Right atrium auricular region (tissue), 2 donors: Measurements from ENCODE around the gene DNAAF1. TPM values are rescaled to one million over a fixed set of nuclear protein-coding genes. Genes with fewer than 3 reads are reported as not detected.

ENCODE experiments used
- DNase-seq: peaks from one replicate; pipeline ENCODE4 v3.0.0-alpha.2; 2019; ENCODE audit warnings: low spot score
- H3K27ac ChIP-seq, 2 donors: fragments of 200-600 bp; sonication (generic); 1 replicate in 1 of 2; 2 replicates in 1 of 2; pipeline ENCODE4 v1.5.1; 2016 to 2019
- H3K27me3 ChIP-seq, 2 donors: fragments of 200-600 bp; sonication (generic); one replicate each; pipeline versions ENCODE4 v1.5.1 to v1.6.0; 2017 to 2019
- H3K36me3 ChIP-seq: fragments of 200-600 bp; sonication (generic); one replicate; pipeline ENCODE4 v1.5.1; 2016
- H3K4me1 ChIP-seq, 2 donors: fragments of 200-600 bp; sonication (generic); one replicate each; pipeline versions ENCODE4 v1.5.1 to v1.6.0; 2017 to 2019
- H3K4me3 ChIP-seq, 2 donors: fragments of 200-600 bp; sonication (generic); 1 replicate in 1 of 2; 2 replicates in 1 of 2; pipeline ENCODE4 v1.5.1; 2017 to 2019; ENCODE audit warnings: mild to moderate bottlenecking in 1 of 2, moderate library complexity in 1 of 2
- H3K9me3 ChIP-seq, 2 donors: fragments of 200-600 bp; sonication (generic); one replicate each; pipeline ENCODE4 v1.5.1; 2019
- CTCF ChIP-seq, 2 donors: fragments of 200-600 bp; sonication (generic); IDR thresholded peaks; one replicate each; pipeline ENCODE4 v1.5.1; 2019; ENCODE audit warnings: antibody characterized with exemption in 2 of 2
- total RNA-seq, 2 donors: library from RNA; depleted of rRNA; stranded (reverse); fragments of >200 nt; gene quantifications; one replicate each; pipeline ENCODE4 v1.1.0, GENCODE V29; 2016

The DNAAF1 gene
- total RNA-seq = 1 to 10 TPM in 1 of 2 donors, not detected in 1; 1.8 TPM

- Histone ChIP-seq H3K4me3 (peak within 1 kb of the TSS; percentile 99), H3K36me3 (no peaks in the 10 kb centered on the region), H3K27ac (peak within 1 kb of the TSS; percentile 80 to 94), H3K4me1 (peaks cover 0 to 18% of the 10 kb centered on the region in 2 donors), H3K27me3 (no peaks in the 10 kb centered on the region), H3K9me3 (no peaks in the 10 kb centered on the region)
- no peak for TF ChIP-seq CTCF (IDR thresholded peaks at IDR 0.05)
- DNase-seq = peak; percentile 90
Observed at GRCh38 chr16:84144859-84145639, at the start of gene DNAAF1, which contains the start of gene HSDL1. Gene DNAAF1, plus strand, starts transcription at chr16:84145308. Its CDS starts 133 bp downstream, at chr16:84145441. Gene HSDL1, minus strand, starts transcription at chr16:84145177. Its CDS starts 13,856 bp downstream, at chr16:84131321.

GRCh38 chr16:84095466-84095865 lies 49.6 kb upstream of the DNAAF1 start:
- H3K4me3 ChIP-seq = no peak overlapping the region
- no peak for DNase-seq
- no peak for TF ChIP-seq CTCF (IDR thresholded peaks at IDR 0.05)

GRCh38 chr16:84096447-84097005 lies 48.6 kb upstream of the DNAAF1 start:
- Histone ChIP-seq H3K9me3 (no peaks in the 10 kb centered on the region), H3K27ac (no peak overlapping the region), H3K36me3 (peaks cover 70% of the 10 kb centered on the region), H3K4me3 (no peak overlapping the region), H3K4me1 (peaks cover 0 to 5% of the 10 kb centered on the region in 2 donors), H3K27me3 (no peaks in the 10 kb centered on the region)
- DNase-seq = no peak
- no peak for TF ChIP-seq CTCF (IDR thresholded peaks at IDR 0.05)

More at GRCh38 chr16:84095466-84095865, 49.6 kb upstream of the DNAAF1 start:
- peak overlapping the region in 1 of 2 donors; percentile 33 for H3K27ac ChIP-seq
- H3K9me3 ChIP-seq = no peaks in the 10 kb centered on the region
- peaks cover 0 to 5% of the 10 kb centered on the region in 2 donors for H3K4me1 ChIP-seq
- peaks cover 71% of the 10 kb centered on the region for H3K36me3 ChIP-seq
- no peaks in the 10 kb centered on the region for H3K27me3 ChIP-seq

- Histone ChIP-seq H3K27me3 (no peaks in the 10 kb centered on the region), H3K9me3 (no peaks in the 10 kb centered on the region), H3K4me3 (no peak overlapping the region), H3K36me3 (peaks cover 48% of the 10 kb centered on the region), H3K4me1 (peaks cover 0 to 6% of the 10 kb centered on the region in 2 donors), H3K27ac (no peak overlapping the region)
- DNase-seq = no peak
- TF ChIP-seq CTCF (IDR thresholded peaks at IDR 0.05) = no peak
Observed at GRCh38 chr16:84098939-84099338, 46.2 kb upstream of the DNAAF1 start.

- no peak for DNase-seq
- no peak for TF ChIP-seq CTCF (IDR thresholded peaks at IDR 0.05)
- peaks cover 20% of the 10 kb centered on the region for H3K36me3 ChIP-seq
- H3K4me1 ChIP-seq = peaks cover 0 to 31% of the 10 kb centered on the region in 2 donors
- H3K4me3 ChIP-seq = no peak overlapping the region
- H3K9me3 ChIP-seq = no peaks in the 10 kb centered on the region
- no peaks in the 10 kb centered on the region for H3K27me3 ChIP-seq
- no peak overlapping the region for H3K27ac ChIP-seq
Observed at GRCh38 chr16:84103678-84104077, 41.4 kb upstream of the DNAAF1 start.
